Liver (tissue), 9 donors: ENCODE measurements around the gene SAT1. TPM values are rescaled to one million over a fixed set of nuclear protein-coding genes. Genes with fewer than 3 reads are reported as not detected.

ENCODE experiments used
- DNase-seq: peaks from one replicate; pipeline ENCODE4 v3.0.0-alpha.2; 2017; ENCODE audit warnings: low spot score
- H3K27ac ChIP-seq, 2 donors: one replicate each; pipeline ENCODE4 v1.7.0; 2013; ENCODE audit warnings: inconsistent platforms in 2 of 2, low read length in 2 of 2, control low read depth in 1 of 2, low read depth in 1 of 2, mild to moderate bottlenecking in 1 of 2
- H3K27me3 ChIP-seq, 4 donors: one replicate each; pipeline versions ENCODE4 v1.6.1 to v1.7.0; 2013; ENCODE audit warnings: low read length in 3 of 4, inconsistent platforms in 1 of 4, mild to moderate bottlenecking in 1 of 4, moderate library complexity in 1 of 4; ENCODE audit not compliant: control insufficient read depth in 4 of 4, insufficient read depth in 4 of 4
- H3K36me3 ChIP-seq, 4 donors: one replicate each; pipeline versions ENCODE4 v1.6.1 to v1.7.0; 2013; ENCODE audit warnings: low read length in 3 of 4, mild to moderate bottlenecking in 3 of 4, low read depth in 1 of 4, moderate library complexity in 1 of 4; ENCODE audit not compliant: control insufficient read depth in 4 of 4, insufficient read depth in 3 of 4
- H3K4me1 ChIP-seq, 4 donors: one replicate each; pipeline versions ENCODE4 v1.6.1 to v1.7.0; 2013; ENCODE audit warnings: low read length in 3 of 4, mild to moderate bottlenecking in 3 of 4, moderate library complexity in 1 of 4; ENCODE audit not compliant: control insufficient read depth in 4 of 4, insufficient read depth in 4 of 4
- H3K4me3 ChIP-seq, 3 donors: one replicate each; pipeline versions ENCODE4 v1.6.1 to v1.7.0; 2013; ENCODE audit warnings: low read length in 3 of 3, control low read depth in 1 of 3, low read depth in 1 of 3, mild to moderate bottlenecking in 1 of 3
- H3K9ac ChIP-seq, 2 donors: one replicate each; pipeline ENCODE4 v1.7.0; 2013; ENCODE audit warnings: low read length in 2 of 2, mild to moderate bottlenecking in 2 of 2, moderate library complexity in 2 of 2, control low read depth in 1 of 2, low read depth in 1 of 2
- H3K9me3 ChIP-seq, 4 donors: one replicate each; pipeline versions ENCODE4 v1.6.1 to v1.7.0; 2013; ENCODE audit warnings: low read length in 3 of 4; ENCODE audit not compliant: control insufficient read depth in 4 of 4
- ATF3 ChIP-seq: IDR thresholded peaks from 2 replicates; pipeline ENCODE4 v1.6.1; 2016; ENCODE audit warnings: antibody characterized with exemption
- EGR1 ChIP-seq, 2 donors: IDR thresholded peaks; 2 replicates each; pipeline ENCODE4 v1.6.1; 2016 to 2018; ENCODE audit warnings: antibody characterized with exemption in 2 of 2, low read depth in 2 of 2
- FOXA1 ChIP-seq: IDR thresholded peaks from 2 replicates; pipeline ENCODE4 v1.6.1; 2016; ENCODE audit warnings: antibody characterized with exemption
- FOXA2 ChIP-seq: IDR thresholded peaks from 2 replicates; pipeline ENCODE4 v1.6.1; 2016; ENCODE audit warnings: antibody characterized with exemption
- HNF4A ChIP-seq, 2 donors: conservative IDR thresholded peaks; 2 replicates each; pipeline ENCODE4 v1.6.1; 2016; ENCODE audit warnings: antibody characterized with exemption in 2 of 2, mild to moderate bottlenecking in 2 of 2
- HNF4G ChIP-seq: IDR thresholded peaks from 2 replicates; pipeline ENCODE4 v1.6.1; 2016; ENCODE audit warnings: antibody characterized with exemption
- JUND ChIP-seq, 2 donors: IDR thresholded peaks; 2 replicates each; pipeline ENCODE4 v1.6.1; 2016; ENCODE audit warnings: antibody characterized with exemption in 2 of 2
- MAX ChIP-seq: IDR thresholded peaks from 2 replicates; pipeline ENCODE4 v1.6.1; 2016; ENCODE audit warnings: antibody characterized with exemption
- NR2F2 ChIP-seq: IDR thresholded peaks from 2 replicates; pipeline ENCODE4 v1.6.1; 2016; ENCODE audit warnings: antibody characterized with exemption
- RAD21 ChIP-seq, 2 donors: IDR thresholded peaks; 2 replicates each; pipeline ENCODE4 v1.6.1; 2016; ENCODE audit warnings: antibody characterized with exemption in 2 of 2, mild to moderate bottlenecking in 2 of 2
- REST ChIP-seq: IDR thresholded peaks from 2 replicates; pipeline ENCODE4 v1.6.1; 2016; ENCODE audit warnings: antibody characterized with exemption, mild to moderate bottlenecking
- RXRA ChIP-seq, 2 donors: IDR thresholded peaks; 2 replicates each; pipeline ENCODE4 v1.6.1; 2017 to 2018; ENCODE audit warnings: antibody characterized with exemption in 2 of 2, mild to moderate bottlenecking in 1 of 2
- TAF1 ChIP-seq: conservative IDR thresholded peaks from 2 replicates; pipeline ENCODE4 v1.6.1; 2016; ENCODE audit warnings: antibody characterized with exemption, mild to moderate bottlenecking
- YY1 ChIP-seq: IDR thresholded peaks from 2 replicates; pipeline ENCODE4 v1.6.1; 2016; ENCODE audit warnings: antibody characterized with exemption, mild to moderate bottlenecking
- ZBTB33 ChIP-seq: IDR thresholded peaks from 2 replicates; pipeline ENCODE4 v1.6.1; 2016; ENCODE audit warnings: antibody characterized with exemption
- WGBS: extraction: QIAGEN DNeasy Blood & Tissue Kit; methylation state at CpG from one replicate; pipeline ENCODE4 v1.1.7; 2013; 5-methylcytosine and 5-hydroxymethylcytosine counted together
- polyA plus RNA-seq, 2 donors: library from polyadenylated mRNA; stranded (reverse) in 1 of 2; unstranded in 1 of 2; fragments of 200-250 nt in 1 of 2; fragments of >200 nt in 1 of 2; fragmentation: Nextera tagmentation in 1 of 2; extraction: Ambion mirVana in 1 of 2; gene quantifications; one replicate each; pipeline versions ENCODE4 v1.2.1 to v1.2.3, GENCODE V29; 2013 to 2015
- total RNA-seq, 2 donors: library from RNA; depleted of rRNA; stranded (reverse); fragments of >200 nt; gene quantifications; one replicate each; pipeline ENCODE4 v1.2.3, GENCODE V29; 2014
- donor health status: healthy.
- donor health status: healthy.
- donor health status: healthy.
- donor health status: healthy.
- donor health status: healthy.

Gene SAT1
- total and polyA plus RNA-seq, 4 donors, result 105 to 780 (median 296) TPM

- Histone ChIP-seq H3K4me3 (no peak overlapping the region), H3K9me3 (no peaks in the 10 kb centered on the region), H3K4me1 (no peaks in the 10 kb centered on the region), H3K27me3 (no peaks in the 10 kb centered on the region), H3K36me3 (no peaks in the 10 kb centered on the region), H3K9ac (no peak overlapping the region), H3K27ac (no peak overlapping the region)
- 92% methylated on average over 12 of the region's 12 CpGs for WGBS
- no peak for DNase-seq
- TF ChIP-seq EGR1 (IDR thresholded peaks at IDR 0.05; ENCODE audit: low read depth in 2 of 2), result no peak
- TF ChIP-seq REST, result no peak
- no peak for TF ChIP-seq HNF4G
- TF ChIP-seq TAF1, result no peak
- TF ChIP-seq RXRA (IDR thresholded peaks at IDR 0.05), result no peak
- TF ChIP-seq RAD21 (IDR thresholded peaks at IDR 0.05), result no peak
- TF ChIP-seq ZBTB33, result no peak
- TF ChIP-seq HNF4A (conservative IDR thresholded peaks at IDR 0.05), result no peak
- no peak for TF ChIP-seq MAX
- TF ChIP-seq JUND (IDR thresholded peaks at IDR 0.05), result no peak
- no peak for TF ChIP-seq FOXA1
- no peak for TF ChIP-seq ATF3
Measured at GRCh38 chrX:23797371-23798128, 14.6 kb downstream of the SAT1 start.

- H3K4me3 ChIP-seq, result no peak overlapping the region
- H3K4me1 ChIP-seq, result peaks cover 0 to 4% (median 0%) of the 10 kb centered on the region in 4 donors
- DNase-seq, result no peak
- H3K9ac ChIP-seq, result no peak overlapping the region
- WGBS, result 73% methylated on average over 6 of the region's 6 CpGs
- H3K27me3 ChIP-seq, result no peaks in the 10 kb centered on the region
- H3K9me3 ChIP-seq, result no peaks in the 10 kb centered on the region
- TF ChIP-seq TAF1 (no peak), REST (no peak), EGR1 (IDR thresholded peaks at IDR 0.05; ENCODE audit: low read depth in 2 of 2) (no peak), YY1 (no peak), ZBTB33 (no peak), FOXA2 (no peak), FOXA1 (no peak), RAD21 (IDR thresholded peaks at IDR 0.05) (no peak), NR2F2 (no peak), HNF4A (conservative IDR thresholded peaks at IDR 0.05) (no peak)
- no peaks in the 10 kb centered on the region for H3K36me3 ChIP-seq
- no peak overlapping the region for H3K27ac ChIP-seq
Measured at GRCh38 chrX:23799469-23800065, 16.6 kb downstream of the SAT1 start.
